MV-4-11 (cell line): ENCODE data around the gene HSD17B8.
A peak's percentile ranks its signal among the peaks of the same experiment; 100 is the strongest.

Experiments used
- DNase-seq: peaks from one replicate; lab custom pipeline; 2025; lab: John Stamatoyannopoulos, UW

HSD17B8 gene

GRCh38 chr6:33248643-33248931 is 44.1 kb downstream of the HSD17B8 start:
- no peak for DNase-seq

- peak; percentile 99 for DNase-seq
Measured at GRCh38 chr6:33248932-33249731, 44.7 kb downstream of the HSD17B8 start.

GRCh38 chr6:33249732-33250630 is 45.5 kb downstream of the HSD17B8 start:
- DNase-seq = no peak

- DNase-seq = no peak
Measured at GRCh38 chr6:33250731-33251130, 46.3 kb downstream of the HSD17B8 start.

- DNase-seq = no peak
Measured at GRCh38 chr6:33251395-33252012, 47.0 kb downstream of the HSD17B8 start.

- no peak for DNase-seq
Measured at GRCh38 chr6:33252759-33253158, 48.3 kb downstream of the HSD17B8 start.

GRCh38 chr6:33254591-33254990 is 50.1 kb downstream of the HSD17B8 start:
- DNase-seq = no peak
